Colon (tissue), 2 donors: ENCODE results near the gene NFKB1.

ENCODE experiments used
- FAIRE-seq: peaks from 2 replicates; lab custom pipeline; 2012; peaks lifted over from hg19 to GRCh38; lab: Jason Lieb, UNC
- donor health status: control.
- donor health status: control.

NFKB1 gene

DNA sequence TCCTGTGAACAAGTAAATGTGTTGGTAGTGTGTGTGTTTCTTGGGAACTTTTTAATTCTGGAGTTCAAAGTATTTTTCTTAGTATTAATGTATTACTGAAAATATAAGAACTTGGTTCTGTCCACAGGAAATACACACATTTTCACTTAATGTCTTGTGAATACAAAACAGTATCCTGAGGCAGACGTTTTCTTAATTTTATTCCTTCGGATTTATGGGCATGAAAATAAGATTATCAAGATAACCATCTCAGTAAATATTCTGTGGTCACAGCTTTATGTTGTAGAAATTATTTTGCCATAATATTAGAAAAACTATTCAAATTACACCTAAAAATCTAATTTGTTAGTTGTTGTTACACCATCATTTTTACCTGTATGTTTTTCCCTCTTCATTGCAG lies 29.8 kb downstream of the NFKB1 start:
- FAIRE-seq, result no peak

DNA sequence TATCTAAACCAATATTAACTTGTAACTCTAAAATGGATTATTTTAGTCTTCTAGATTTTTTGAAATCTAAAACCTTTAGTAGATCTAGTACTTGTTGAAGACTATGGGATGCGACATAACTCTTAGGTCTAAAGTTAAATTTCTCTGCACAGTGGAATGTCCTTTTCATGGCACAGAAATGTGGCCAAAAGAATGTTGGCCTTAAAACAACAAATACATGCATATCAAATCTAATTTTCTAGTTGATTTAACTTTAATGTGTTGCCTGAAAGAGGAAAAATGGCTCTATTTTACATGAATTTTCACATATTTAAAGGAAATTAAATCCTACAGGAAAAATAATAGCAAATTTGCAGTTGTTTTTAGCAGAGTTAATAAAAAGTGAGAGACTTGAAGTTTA lies 30.3 kb downstream of the NFKB1 start:
- peak; percentile 58 for FAIRE-seq

DNA sequence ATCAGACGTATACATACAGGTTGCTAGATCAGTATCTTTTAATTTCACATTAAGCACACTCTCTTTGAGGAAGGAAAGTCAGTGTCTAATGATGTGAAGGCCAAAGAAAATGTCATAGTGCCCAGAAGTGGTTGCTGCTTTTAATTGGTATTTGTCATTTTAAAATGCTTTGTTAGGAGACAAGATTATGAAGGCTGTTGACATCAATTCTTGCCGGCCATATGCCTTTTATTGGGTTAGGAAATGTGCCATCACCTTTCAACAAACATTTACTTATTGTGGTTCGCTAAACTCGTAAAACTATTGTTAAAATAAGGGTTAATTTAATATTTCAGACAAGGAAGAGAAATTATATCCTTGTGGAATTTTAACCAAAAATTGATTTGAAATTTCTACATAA lies 32.2 kb downstream of the NFKB1 start:
- no peak for FAIRE-seq

DNA sequence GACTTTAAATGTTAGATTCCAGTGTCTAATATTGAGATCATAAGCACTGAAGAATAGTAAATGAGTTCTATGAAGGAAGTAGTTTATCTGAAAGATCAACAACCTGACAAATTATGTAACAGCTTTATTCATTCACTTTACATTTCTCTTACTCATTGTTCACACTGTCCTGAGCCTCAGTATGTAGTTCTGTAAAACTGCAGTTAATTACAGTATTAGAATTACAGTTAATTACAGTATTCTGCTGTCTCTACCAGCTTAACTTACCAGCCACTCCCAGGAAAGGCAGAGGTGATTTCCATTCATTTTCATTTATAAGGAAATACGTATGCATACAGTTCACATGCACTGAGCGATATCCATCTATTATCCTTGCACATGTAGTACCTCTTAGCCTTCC lies 32.7 kb downstream of the NFKB1 start:
- no peak for FAIRE-seq

DNA sequence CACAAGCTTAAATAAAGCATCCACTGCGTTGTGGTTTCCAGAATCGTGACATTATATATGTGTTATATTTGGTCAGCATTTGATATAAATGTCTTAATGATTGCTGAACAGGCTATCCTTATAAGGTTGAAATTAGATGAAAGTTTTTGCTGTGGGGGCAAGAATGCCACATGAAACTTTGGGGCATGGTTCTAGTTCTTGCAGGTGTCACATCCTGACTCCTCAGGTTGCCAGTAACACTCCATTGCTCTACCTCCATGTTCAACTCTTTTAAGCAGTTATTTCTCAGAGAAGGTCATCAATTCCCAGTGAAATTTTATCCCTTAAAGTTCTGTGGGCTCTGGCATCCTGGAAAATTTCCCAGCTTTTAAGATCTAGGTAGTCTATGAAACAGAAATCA lies 33.7 kb downstream of the NFKB1 start:
- no peak for FAIRE-seq

DNA sequence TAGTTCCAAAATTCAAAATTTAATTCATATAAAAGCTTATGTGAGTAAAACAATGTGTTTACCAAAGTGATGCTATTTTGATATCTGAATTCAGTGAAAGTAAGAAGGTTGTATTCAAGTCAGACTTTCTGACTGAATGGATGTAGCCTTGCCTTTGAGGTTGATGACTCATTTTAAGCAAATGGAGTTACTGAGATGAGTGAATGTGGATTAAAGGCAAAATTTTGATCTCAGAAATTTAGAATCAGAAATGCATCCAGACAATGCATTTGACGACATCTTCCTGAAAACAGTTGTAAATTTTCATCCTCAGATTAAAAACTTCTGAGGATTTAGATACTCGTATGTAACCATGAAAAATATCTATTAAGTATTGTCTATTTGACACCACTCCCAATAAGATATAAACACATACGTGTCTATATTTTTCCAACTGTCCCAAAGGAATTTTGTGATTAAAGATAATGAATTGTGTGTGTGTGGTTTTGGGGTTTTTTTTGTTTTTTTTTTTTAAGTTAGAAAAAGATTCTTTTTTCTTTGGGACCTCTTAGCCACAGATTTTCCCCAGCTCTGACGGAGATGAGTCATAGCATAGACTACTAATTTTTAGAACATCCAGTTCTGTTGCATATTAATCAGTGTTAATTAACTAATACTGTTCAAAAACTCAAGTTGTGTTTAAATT lies 34.4 kb downstream of the NFKB1 start:
- no peak for FAIRE-seq

DNA sequence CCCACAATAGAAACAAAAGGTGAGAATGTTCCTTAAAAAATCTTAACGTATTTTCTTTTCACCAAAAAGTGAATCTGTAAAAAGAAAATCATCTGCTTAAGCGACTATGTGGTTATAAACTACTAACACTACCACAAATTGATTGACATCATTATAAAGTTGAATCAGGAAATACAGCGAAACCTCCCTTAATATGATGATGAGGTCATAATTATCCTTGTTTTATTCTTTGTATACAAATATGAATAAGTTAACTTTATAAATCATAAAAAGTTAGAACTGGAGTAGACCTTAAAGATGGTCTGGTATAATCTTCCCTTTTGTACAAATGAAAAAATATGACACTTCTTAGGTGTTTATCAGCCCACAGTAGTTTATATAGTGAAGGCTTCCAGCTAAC lies 35.6 kb downstream of the NFKB1 start:
- peak; percentile 45 for FAIRE-seq

DNA sequence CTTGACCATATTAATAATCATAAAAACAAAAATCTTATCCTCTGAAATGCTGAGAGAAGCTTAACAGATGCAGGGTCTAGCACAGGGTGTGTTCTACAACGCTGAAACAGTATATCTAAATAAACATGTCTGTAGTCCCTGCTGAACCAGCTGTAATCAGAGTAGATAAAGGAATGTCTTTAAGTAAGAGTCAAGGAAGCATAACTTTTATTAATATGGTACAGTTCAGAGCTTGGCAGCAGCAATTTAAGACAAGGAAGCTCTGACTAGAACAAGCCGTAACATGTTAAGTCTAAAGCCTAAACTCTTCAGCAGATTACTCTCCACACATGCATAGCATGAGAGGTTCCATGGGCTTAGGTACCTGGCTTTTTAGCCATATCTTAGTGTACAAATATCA lies 36.1 kb downstream of the NFKB1 start:
- FAIRE-seq, result no peak

DNA sequence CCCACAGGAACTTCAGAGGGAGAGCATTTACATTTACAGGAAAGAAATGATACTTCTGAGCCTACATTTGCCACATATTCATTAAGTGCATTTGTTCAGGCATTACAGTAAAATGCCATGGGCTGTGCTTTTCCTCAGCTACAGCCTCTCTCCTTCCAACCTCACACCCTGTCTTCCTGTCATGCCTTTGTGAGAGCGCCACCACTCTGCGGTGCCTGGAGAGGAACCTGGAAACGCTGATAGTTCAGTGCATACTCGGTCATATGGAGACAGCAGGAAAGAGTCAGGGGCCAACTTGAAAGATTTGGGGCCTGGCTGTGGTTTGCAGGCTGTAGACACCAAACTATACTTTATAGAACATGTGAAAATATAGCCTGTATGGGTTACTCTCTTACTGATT lies 40.5 kb downstream of the NFKB1 start:
- no peak for FAIRE-seq

DNA sequence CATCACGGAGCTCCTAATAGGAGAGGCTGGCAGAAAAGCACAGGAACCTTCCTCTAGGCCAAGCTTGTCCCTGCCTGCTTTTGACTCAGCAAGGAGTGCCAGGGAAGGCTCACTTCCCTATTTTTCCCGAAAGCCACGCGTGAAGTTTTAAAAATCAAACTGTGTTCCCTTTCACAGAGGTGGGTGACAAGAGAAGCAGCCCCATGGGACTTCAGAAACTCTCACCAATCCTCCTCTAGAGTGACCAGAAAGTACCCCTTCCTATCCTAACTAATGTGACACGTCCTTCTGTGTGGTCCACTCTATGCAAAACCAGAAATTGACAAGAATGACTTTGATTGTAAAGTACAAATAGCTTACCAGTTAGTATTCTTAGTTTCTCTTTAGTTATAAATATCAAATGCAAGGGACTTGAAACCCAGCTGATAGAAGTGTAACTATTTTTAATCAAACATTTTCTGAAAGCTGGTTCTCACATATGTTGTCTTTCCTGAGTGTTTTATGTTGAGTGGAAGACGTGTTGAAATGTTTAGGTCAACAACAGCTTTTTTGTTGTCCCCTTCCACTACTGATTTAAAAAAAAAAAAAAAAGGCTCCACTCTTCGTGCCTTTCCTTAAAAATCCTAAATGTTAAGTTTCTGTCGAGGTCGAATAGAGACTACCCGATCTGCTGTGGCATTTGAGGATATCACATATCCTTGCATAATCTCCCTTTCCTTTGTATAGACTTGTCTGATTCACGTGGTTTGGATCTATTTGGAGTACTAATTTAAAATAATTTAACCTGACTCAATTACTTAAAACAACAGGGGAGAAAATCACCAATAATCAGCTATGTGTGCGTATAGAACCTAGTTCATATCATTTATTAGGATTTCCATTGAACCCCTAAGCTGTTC lies 42.1 kb downstream of the NFKB1 start:
- no peak for FAIRE-seq

DNA sequence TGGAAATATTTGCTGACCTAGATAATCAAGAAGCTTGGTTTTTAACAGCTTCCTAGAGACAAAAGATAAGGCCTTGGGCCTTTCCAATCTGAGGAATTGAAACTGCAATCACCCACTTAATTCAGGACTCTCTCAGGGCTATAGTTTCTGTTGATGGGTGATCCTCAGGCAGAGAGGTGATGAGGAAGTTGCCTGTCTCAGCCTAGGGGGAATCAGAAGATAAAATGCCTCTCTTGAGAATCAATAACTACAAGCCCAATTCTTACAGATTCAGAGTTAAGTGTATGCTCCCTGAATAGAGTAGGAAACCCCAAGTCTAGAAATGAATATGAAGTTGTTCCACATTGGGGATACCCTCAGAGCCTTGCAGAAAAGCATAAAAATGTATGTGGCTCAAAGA lies 45.5 kb downstream of the NFKB1 start:
- no peak for FAIRE-seq

DNA sequence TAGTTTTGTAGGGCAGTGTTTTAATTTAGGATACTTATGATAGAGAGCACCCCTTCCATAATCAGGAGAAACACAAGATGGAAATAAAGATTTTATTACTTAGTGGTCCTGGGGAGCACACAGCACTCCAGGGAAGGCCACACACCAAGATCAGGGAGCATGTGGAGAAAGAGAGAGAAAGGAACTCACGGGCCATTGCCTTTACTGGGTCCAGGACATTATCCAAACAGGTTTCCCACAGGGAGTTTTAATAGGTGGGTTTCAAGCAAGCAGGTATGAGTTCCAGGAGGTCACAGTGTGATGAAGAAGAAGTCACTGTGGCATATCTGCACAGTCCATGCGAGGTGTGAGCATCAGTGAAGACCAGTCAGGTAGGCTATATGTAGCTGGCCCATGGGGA lies 46.8 kb downstream of the NFKB1 start:
- no peak for FAIRE-seq

DNA sequence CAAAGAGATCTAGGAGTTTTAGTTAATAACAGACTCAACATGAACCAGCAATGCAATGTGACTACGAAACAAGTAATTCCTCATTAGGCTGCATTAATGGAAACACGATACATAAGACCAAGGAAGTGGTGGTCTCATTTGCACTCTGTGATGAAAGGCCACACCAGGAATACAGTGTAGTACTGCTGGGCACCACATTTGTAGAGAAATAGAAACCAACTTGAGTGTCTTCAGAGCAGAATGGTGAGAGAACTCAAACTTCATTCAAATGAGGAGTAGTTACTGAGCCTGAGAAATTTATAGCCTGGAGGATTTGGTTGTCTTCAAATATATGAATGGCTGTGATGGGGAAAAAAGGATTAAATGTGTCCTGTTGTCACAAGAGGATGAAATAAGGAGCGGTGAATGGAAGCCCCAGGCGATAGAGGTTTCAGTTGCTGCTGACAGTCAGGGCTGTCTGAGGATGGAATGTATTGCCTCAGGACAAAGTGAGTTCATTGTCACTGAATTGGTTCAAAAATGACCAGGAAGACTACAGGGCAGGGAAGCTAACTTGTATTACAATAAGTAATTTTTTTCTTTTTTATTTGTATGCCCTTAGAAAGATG lies 50.9 kb downstream of the NFKB1 start:
- no peak for FAIRE-seq

DNA sequence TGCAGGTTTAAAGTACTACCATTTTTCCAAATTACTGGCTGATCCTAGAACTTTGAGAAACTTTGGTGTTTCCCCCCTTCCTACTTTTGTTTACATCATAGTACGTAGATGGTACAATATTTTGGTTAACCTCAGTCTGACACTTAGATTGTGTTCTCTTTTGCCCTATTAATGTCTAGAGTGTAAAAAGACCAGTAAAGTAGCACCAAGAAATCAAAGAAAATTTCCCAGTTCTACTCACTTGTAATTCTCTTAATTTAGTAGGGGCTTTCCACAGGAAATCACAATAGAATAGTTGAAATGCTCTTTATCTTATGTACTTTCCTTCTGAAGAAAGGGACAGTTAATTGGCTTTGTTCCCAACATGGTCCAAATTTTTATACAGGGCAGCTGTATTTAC lies 51.6 kb downstream of the NFKB1 start:
- FAIRE-seq, result no peak

DNA sequence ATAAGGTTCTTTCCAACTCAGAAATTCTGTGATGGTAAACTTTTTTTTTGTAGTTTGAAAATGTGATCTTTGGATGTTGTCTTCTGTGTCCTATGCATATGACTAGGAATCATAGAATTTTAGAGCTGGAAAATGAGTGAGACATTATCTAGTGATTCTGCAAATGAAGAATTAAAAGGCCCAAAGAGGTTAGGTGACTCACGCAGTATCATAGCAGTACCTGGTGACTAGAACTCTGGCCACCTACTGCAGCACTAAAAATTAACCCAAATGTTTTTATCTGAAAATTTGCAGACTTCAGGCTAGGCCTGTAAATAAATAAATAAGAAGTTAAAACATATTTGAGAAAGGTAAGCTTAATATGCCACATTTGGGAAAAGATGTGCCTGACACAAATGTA lies 52.8 kb downstream of the NFKB1 start:
- no peak for FAIRE-seq

DNA sequence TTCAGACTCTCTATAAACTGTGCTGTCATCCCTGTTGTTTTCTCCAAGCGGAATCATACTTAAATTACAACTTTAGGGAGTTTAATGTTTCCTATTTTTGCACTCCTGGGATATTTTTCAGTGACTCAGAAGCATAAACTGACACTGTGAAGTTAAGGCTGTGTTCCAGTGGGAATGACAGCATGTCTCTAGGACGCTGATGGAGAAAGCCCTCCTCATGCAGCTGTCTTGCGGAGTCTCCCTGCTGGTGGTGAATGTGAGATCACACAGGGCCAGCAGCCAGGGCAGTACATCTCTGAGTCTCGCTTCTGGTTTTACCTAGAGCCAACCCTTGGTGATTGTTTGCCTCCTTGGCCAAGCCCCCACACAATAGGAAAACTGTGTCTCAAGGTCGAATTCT lies 53.3 kb downstream of the NFKB1 start:
- FAIRE-seq, result no peak

DNA sequence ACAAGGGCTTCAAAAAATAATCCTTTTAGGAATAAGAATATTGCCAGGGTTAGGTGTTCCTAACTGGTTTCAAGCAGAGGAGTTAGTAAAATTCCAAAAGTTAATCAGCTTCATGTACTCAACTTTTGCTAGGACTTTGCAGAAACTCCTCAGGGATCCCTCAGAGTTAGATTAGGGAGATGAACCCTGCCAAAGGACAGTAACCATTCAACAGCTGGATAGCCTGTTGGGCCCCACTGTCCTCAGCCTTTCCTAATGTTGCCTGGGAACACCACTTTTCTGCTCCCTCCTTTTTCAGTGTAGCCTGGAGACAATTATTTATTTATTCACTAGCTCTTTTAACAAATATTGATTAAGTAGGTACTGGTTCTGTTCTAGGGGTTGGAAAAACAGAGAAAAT lies 53.8 kb downstream of the NFKB1 start:
- no peak for FAIRE-seq

DNA sequence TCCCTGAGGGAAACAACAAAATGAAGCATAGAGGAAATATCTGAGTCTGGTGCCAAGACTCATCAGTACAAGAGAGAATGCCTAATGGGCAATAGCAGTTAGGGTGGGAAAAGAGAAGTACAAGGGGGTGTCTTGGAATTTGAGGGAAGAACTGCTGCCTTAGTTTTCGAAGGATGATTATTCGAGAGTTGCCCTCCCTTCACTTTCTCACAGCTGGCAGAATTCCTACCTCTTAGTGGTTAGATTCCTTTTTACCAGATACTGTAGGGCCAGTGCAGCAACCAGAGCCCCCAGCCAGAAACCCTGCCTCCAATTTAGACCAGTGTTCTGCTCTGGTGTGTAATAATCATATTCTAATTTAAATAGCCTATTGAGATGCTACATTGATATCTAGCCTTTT lies 56.5 kb downstream of the NFKB1 start:
- no peak for FAIRE-seq

DNA sequence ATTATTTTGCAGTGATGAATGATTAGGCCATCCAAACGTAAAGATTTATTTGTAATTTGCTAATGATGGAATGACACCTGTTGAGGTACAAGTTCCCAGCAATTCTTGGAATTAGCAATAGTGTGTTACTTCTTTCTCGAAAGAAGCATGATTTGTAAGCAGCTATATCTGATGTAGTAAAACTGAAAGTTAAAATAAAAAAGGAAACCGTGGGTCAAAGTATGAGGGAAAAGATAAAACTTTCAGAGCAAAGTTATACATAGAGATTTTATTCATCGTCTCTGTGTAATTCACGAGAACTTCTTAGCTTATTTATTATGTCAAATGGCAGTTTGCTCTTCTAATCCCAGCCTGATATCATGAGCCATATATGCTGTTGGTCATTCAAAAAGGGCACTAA lies 59.0 kb downstream of the NFKB1 start:
- no peak for FAIRE-seq

DNA sequence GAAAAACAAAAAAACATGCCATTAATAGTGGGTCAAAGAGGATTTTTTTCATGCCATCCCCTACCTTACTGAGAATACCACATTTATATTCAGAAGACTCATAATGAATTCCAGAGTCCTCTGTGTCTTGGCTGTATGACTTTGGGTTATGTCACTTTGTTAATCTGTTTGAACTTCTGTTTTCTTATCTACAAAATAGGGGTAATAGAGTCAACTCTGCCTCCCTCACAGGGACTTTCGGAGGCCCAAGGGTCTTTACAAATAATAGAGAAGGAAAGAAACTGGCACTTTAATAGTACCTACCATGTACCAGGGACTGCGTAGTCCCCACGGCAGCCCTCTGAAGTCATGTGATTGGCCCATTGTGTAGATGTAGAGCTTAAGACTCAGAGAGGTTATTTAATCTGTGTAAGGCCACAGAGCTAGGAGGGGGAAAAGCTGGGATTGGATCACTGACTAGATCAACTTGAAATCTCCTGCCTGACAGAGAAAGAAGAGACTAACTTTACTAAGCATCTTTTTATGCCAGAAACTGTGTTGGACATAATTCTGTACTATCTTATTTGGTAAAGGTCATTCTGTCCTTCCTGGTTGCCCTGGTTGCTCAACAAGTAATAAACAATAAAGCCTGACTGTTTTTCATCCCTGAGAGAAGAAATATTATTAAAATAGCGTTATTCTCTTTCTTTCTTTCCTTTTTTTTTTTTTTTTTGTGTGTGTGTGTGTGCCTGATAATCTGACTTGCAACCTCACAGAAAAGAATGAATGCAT lies 59.6 kb downstream of the NFKB1 start:
- FAIRE-seq, result no peak

DNA sequence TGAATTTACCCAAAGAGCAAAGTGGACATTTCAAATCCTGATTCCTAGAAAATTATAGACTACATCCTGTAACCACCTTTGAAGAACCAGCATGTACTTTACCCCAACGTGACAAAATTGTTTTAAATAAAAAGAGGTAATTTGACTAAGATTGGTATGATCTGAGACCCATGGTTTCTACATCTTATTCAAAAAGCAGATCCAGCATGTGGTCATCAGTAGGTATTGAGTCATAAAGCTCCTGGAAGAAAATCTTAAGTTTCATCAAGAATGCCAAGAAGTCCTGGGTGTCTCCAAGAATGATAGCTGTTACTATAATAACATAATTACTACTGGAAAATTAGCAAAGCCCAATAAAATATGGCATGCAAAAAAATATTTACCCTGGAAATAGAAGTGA lies 61.8 kb downstream of the NFKB1 start:
- FAIRE-seq, result no peak

DNA sequence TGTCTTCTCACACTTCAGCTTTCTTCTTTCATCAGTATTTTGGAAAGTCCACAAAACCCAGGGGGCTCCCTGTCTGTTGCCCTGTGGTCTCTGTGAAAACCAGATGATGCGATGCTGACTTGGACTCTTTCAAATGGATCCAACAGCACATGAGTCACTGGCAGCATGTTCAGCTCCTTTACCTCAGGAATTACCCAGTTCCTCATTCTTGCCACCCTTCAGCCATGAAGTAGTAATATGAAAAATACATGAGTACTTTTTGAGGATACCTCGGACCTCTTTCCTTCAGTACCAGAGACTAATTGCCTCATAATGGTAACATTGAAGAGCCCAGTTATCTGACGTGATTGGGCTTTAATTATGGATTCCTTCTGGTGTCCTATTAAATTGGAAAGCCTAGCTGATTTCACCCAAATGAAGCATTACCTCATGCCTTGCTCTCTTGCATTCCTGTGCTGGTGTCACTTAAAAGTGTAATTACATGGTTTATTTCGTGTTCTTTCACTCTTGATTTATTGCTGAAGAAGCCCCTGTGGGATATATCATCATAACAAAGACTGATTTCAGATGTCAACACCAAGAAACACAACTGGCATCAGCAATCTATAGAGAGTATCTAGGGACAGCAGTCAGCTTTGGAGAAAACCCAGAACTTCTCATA lies 63.4 kb downstream of the NFKB1 start:
- FAIRE-seq, result no peak
